GM12878 (cell line): ENCODE data around the gene SMIM35. TPM values are rescaled to one million over a fixed set of nuclear protein-coding genes. Genes with fewer than 3 reads are reported as not detected.

Experiments
- ATAC-seq: fragments of 200-7000 bp; cut with Tn5 transposase; 3 replicates; pipeline ENCODE4 v1.9.1; 2020; ENCODE audit warnings: mild to moderate bottlenecking, moderate library complexity
- BruUV-seq: library from RNA; stranded (reverse); fragments of 400-500 nt; replicated peaks from 2 replicates; lab custom pipeline; 2021; lab: Mats Ljungman, UMichigan
- CTCF ChIA-PET: fragments of 300-600 bp; sonication (Branson Sonifier 250); formaldehyde crosslinking; extraction: SDS; loops from one replicate; lab custom pipeline; 2021; ENCODE audit warnings: inconsistent platforms; lab: Yijun Ruan, JAX
- POLR2A ChIA-PET: fragments of 350-600 bp; formaldehyde crosslinking; extraction: SDS; loops from one replicate; lab custom pipeline; 2021; ENCODE audit warnings: inconsistent platforms; lab: Charles Lee
- RAD21 ChIA-PET: fragments of 300-600 bp; sonication (Branson Sonifier 250); formaldehyde crosslinking; loops from one replicate; lab custom pipeline; 2023; ENCODE audit warnings: antibody characterized with exemption; ENCODE audit not compliant: unreplicated experiment; lab: Charles Lee
- SMC1A ChIA-PET: fragments of 300-600 bp; sonication (Branson Sonifier 250); formaldehyde crosslinking; loops from one replicate; lab custom pipeline; 2023; ENCODE audit not compliant: unreplicated experiment, uncharacterized antibody; lab: Charles Lee
- DNase-seq: peaks from one replicate; pipeline ENCODE4 v3.0.0-alpha.2; 2011; ENCODE audit warnings: low read depth, low spot score
- FAIRE-seq: peaks from 3 replicates; lab custom pipeline; 2011; peaks lifted over from hg19 to GRCh38; lab: Jason Lieb, UNC
- H2AFZ ChIP-seq: 2 replicates; pipeline ENCODE4 v1.6.0; 2011; ENCODE audit warnings: low read depth, low read length, control low read depth; ENCODE audit not compliant: control insufficient read depth
- H3K27ac ChIP-seq: 2 replicates; pipeline ENCODE4 v1.5.1; 2011; ENCODE audit warnings: control low read depth; ENCODE audit not compliant: control insufficient read depth, insufficient read depth
- H3K27me3 ChIP-seq, 2 experiments: replicated peaks in 1 of 2; 2 replicates each; pipeline versions ENCODE4 v1.6.0 to v1.6.1; 2011; ENCODE audit warnings: low read length in 1 of 2; ENCODE audit not compliant: control insufficient read depth in 2 of 2, insufficient read depth in 2 of 2
- H3K36me3 ChIP-seq, 2 experiments: 2 replicates each; pipeline ENCODE4 v1.5.1; 2011; ENCODE audit warnings: low read length in 1 of 2; ENCODE audit not compliant: control insufficient read depth in 2 of 2, insufficient read depth in 2 of 2
- H3K4me1 ChIP-seq: 2 replicates; pipeline ENCODE4 v1.6.1; 2011; ENCODE audit warnings: mild to moderate bottlenecking, low read length, moderate library complexity, mixed read lengths; ENCODE audit not compliant: control insufficient read depth, insufficient read depth
- H3K4me2 ChIP-seq: 2 replicates; pipeline ENCODE4 v1.6.0; 2011; ENCODE audit warnings: control low read depth; ENCODE audit not compliant: control insufficient read depth, insufficient read depth
- H3K4me3 ChIP-seq: fragments of 200-600 bp; sonication (generic); 2 replicates; pipeline ENCODE4 v1.5.1; 2016
- H3K79me2 ChIP-seq: 2 replicates; pipeline ENCODE4 v1.6.0; 2011; ENCODE audit warnings: low read length; ENCODE audit not compliant: control insufficient read depth, insufficient read depth
- H3K9ac ChIP-seq: 2 replicates; pipeline ENCODE4 v1.8.0; 2011; ENCODE audit warnings: low read length, control low read depth, mixed read lengths; ENCODE audit not compliant: control insufficient read depth, insufficient read depth
- H3K9me3 ChIP-seq: replicated peaks from 3 replicates; pipeline ENCODE4 v1.5.1; 2011; ENCODE audit warnings: mild to moderate bottlenecking, low read length; ENCODE audit not compliant: control insufficient read depth, insufficient read depth
- H4K20me1 ChIP-seq: 2 replicates; pipeline ENCODE4 v1.6.0; 2011; ENCODE audit not compliant: control insufficient read depth, insufficient read depth
- BHLHE40 ChIP-seq, 2 experiments: fragments of 450-650 bp in 1 of 2; IDR thresholded peaks; 2 replicates each; pipeline ENCODE4 v1.6.1; 2011 to 2017; ENCODE audit warnings: low read depth in 2 of 2, borderline replicate concordance in 1 of 2, improper control_type of control experiment in 1 of 2, low read length in 1 of 2, mild to moderate bottlenecking in 1 of 2
- EED ChIP-seq: sonication (generic); IDR thresholded peaks from 2 replicates; pipeline ENCODE4 v1.6.1; 2016; ENCODE audit warnings: antibody characterized with exemption, low read depth
- GATAD2B ChIP-seq: fragments of 450-650 bp; conservative IDR thresholded peaks from 2 replicates; pipeline ENCODE4 v1.6.1; 2017; ENCODE audit warnings: low read depth, mild to moderate bottlenecking, moderate library complexity
- JUNB ChIP-seq: IDR thresholded peaks from 2 replicates; pipeline ENCODE4 v1.6.1; 2016; ENCODE audit warnings: antibody characterized with exemption, mild to moderate bottlenecking
- NFIC ChIP-seq: IDR thresholded peaks from 2 replicates; pipeline ENCODE4 v1.6.1; 2012; ENCODE audit warnings: low read depth, mild to moderate bottlenecking, inconsistent platforms, low read length, moderate library complexity
- PKNOX1 ChIP-seq: fragments of 450-650 bp; IDR thresholded peaks from 2 replicates; pipeline ENCODE4 v1.6.1; 2016; ENCODE audit warnings: mild to moderate bottlenecking
- RCOR1 ChIP-seq: conservative IDR thresholded peaks from 2 replicates; pipeline ENCODE4 v1.6.1; 2012; ENCODE audit warnings: low read depth, low read length, improper control_type of control experiment
- RUNX3 ChIP-seq: IDR thresholded peaks from 2 replicates; pipeline ENCODE4 v1.6.1; 2012; ENCODE audit warnings: low read length, inconsistent platforms
- WGBS: methylation state at CpG from one replicate; pipeline ENCODE4 v1.1.6; 2016; ENCODE audit warnings: low lambda C conversion rate; ENCODE audit not compliant: insufficient replicate concordance, insufficient coverage; ENCODE audit errors: missing lambda C conversion rate; 5-methylcytosine and 5-hydroxymethylcytosine counted together
- in situ Hi-C: fragments of 300-500 bp; cut with MboI; formaldehyde crosslinking; loops from 9 replicates; pipeline ENCODE4 v1.14.3; 2018; ENCODE audit warnings: mixed read lengths
- intact Hi-C: fragments of 100-400 bp; cut with micrococcal nuclease; formaldehyde crosslinking; loops from one replicate; pipeline ENCODE4 v1.14.2; 2022; ENCODE audit not compliant: unreplicated experiment
- polyA plus RNA-seq, 11 experiments: library from polyadenylated mRNA; depleted of rRNA in 4 of 11; unstranded in 6 of 11; stranded (reverse) in 5 of 11; fragments of >200 nt; fragmentation: Nextera tagmentation in 4 of 11; fragmentation: Illumina TruSeq in 1 of 11; extraction: Ambion mirVana in 4 of 11; extraction: Trizol in 1 of 11; gene quantifications; 1 replicate in 1 of 11; 2 replicates in 10 of 11; pipeline versions ENCODE4 v1.2.1 to v1.2.3, GENCODE V29; 2011 to 2016; ENCODE audit warnings: inconsistent platforms in 2 of 11, missing spikeins in 2 of 11, low read depth in 1 of 11
- total RNA-seq, 4 experiments: library from RNA; depleted of rRNA in 3 of 4; stranded (reverse); fragments of >200 nt in 3 of 4; fragmentation: Illumina TruSeq in 1 of 4; extraction: Trizol in 1 of 4; gene quantifications; 2 replicates each; pipeline versions ENCODE4 v1.2.1 to v1.2.3, GENCODE V29; 2013 to 2021
- TF ChIP-seq, protein P1 (sequence below): fragments of 450-650 bp; conservative IDR thresholded peaks from 2 replicates; pipeline ENCODE4 v1.6.1; 2017; ENCODE audit warnings: mild to moderate bottlenecking, moderate library complexity

The SMIM35 gene
- total and polyA plus RNA-seq, 10 of the 15 experiments (the other 5 are each of a cell fraction or from before 2014, with no cell fraction given) = 0.02 to 1.1 (median 0.05) TPM; not detected in 5

GRCh38 chr11:118002541-118003423 is 84.0 kb downstream of the SMIM35 start (continued):
- TF ChIP-seq PKNOX1 = peak; percentile 48
- TF ChIP-seq RCOR1 = no peak
- TF ChIP-seq EED = peak; percentile 40
- no peak for TF ChIP-seq BHLHE40 (IDR thresholded peaks at IDR 0.05; ENCODE audit: borderline replicate concordance in 1 of 2, low read depth in 2 of 2, low read length in 1 of 2)
- TF ChIP-seq RUNX3 = peak; percentile 69

GRCh38 chr11:118002010-118002540 is 84.7 kb downstream of the SMIM35 start:
- BruUV-seq = no TSS peak
- no peak overlapping the region for H3K9ac ChIP-seq
- peaks cover 2% of the 10 kb centered on the region; the same call in 2 of the 3 replicates for H3K9me3 ChIP-seq
- ChIA-PET CTCF (interaction anchor here (1.0 to 8.0 kb wide), 7 partner anchors 12 to 56 kb away, joined by 3 to 49 read pairs (median 4); partner anchors contain the start of gene IL10RA), SMC1A (interaction anchor here (0.9 to 19.0 kb wide), 10 partner anchors 3 to 58 kb away, joined by 3 to 280 read pairs (median 5); partner anchors contain the start of gene IL10RA), POLR2A (interaction anchor here (0.7 to 9.7 kb wide), 3 partner anchors 15 to 26 kb away, joined by 3 to 110 read pairs (median 4); partner anchors contain the start of gene IL10RA), RAD21 (interaction anchor here (0.6 to 2.8 kb wide), 5 partner anchors 9 to 15 kb away, joined by 3 to 16 read pairs (median 11); partner anchors contain the start of gene IL10RA)
- H3K4me2 ChIP-seq = peak overlapping the region; percentile 45
- in situ Hi-C loops (no loop called here), intact Hi-C loops (no loop called here)
- peaks cover 11% of the 10 kb centered on the region in 2 experiments for H3K36me3 ChIP-seq
- peaks cover 70% of the 10 kb centered on the region for H3K4me1 ChIP-seq
- DNase-seq = no peak
- no peak for FAIRE-seq
- H3K27ac ChIP-seq = peak overlapping the region; percentile 38
- H3K4me3 ChIP-seq = no peak overlapping the region
- no peak for ATAC-seq
- H2AFZ ChIP-seq = peak overlapping the region; percentile 41
- TF ChIP-seq PKNOX1 (no peak), GATAD2B (no peak), NFIC (0 out of 2 replicates have a peak, but pooled peaks have one; percentile 47), RUNX3 (no peak), EED (0 out of 2 replicates have a peak, but pooled peaks have one; percentile 11), JUNB (0 out of 2 replicates have a peak, but pooled peaks have one; percentile 9)
- TF ChIP-seq, protein P1, sequence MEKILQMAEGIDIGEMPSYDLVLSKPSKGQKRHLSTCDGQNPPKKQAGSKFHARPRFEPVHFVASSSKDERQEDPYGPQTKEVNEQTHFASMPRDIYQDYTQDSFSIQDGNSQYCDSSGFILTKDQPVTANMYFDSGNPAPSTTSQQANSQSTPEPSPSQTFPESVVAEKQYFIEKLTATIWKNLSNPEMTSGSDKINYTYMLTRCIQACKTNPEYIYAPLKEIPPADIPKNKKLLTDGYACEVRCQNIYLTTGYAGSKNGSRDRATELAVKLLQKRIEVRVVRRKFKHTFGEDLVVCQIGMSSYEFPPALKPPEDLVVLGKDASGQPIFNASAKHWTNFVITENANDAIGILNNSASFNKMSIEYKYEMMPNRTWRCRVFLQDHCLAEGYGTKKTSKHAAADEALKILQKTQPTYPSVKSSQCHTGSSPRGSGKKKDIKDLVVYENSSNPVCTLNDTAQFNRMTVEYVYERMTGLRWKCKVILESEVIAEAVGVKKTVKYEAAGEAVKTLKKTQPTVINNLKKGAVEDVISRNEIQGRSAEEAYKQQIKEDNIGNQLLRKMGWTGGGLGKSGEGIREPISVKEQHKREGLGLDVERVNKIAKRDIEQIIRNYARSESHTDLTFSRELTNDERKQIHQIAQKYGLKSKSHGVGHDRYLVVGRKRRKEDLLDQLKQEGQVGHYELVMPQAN = no peak
- no peaks in the 10 kb centered on the region for H4K20me1 ChIP-seq
- 2% methylated on average over 6 of the region's 6 CpGs for WGBS
- H3K79me2 ChIP-seq = no peaks in the 10 kb centered on the region
- H3K27me3 ChIP-seq = no peaks in the 10 kb centered on the region
